Measurements from ENCODE around the gene RALY.

The RALY gene

GRCh38 chr20:34074101-34074760 lies 80.5 kb downstream of the RALY start:
- POLR2A ChIA-PET: interaction anchor here (1.5 kb wide), 1 partner anchor 38 kb away, joined by 4 read pairs; the partner anchor contains the start of gene EIF2S2
- no peak for DNase-seq (ENCODE audit: extremely low spot score)
- TF ChIP-seq ZNF384 (IDR thresholded peaks at IDR 0.05) (no peak), TARDBP (IDR thresholded peaks at IDR 0.05) (no peak), CTBP1 (IDR thresholded peaks at IDR 0.05; ENCODE audit: borderline replicate concordance) (no peak), ARNT (IDR thresholded peaks at IDR 0.05) (no peak), SUZ12 (IDR thresholded peaks at IDR 0.05) (no peak), FOXK2 (IDR thresholded peaks at IDR 0.05) (no peak), FOXM1 (IDR thresholded peaks at IDR 0.05; ENCODE audit: borderline replicate concordance) (no peak), L3MBTL2 (conservative IDR thresholded peaks at IDR 0.05) (no peak), NFRKB (IDR thresholded peaks at IDR 0.05) (no peak), ELF4 (IDR thresholded peaks at IDR 0.05) (no peak), HDGF (IDR thresholded peaks at IDR 0.05; ENCODE audit: borderline replicate concordance) (no peak), LEF1 (IDR thresholded peaks at IDR 0.05; ENCODE audit: borderline replicate concordance) (no peak)
- CTCF ChIA-PET: interaction anchor here (0.6 kb wide), 1 partner anchor 279 kb away, joined by 3 read pairs; no protein-coding TSS in a partner anchor

- CTCF ChIA-PET: no interaction called here
- peak; percentile 17 for DNase-seq (ENCODE audit: extremely low spot score)
- TF ChIP-seq LEF1 (IDR thresholded peaks at IDR 0.05; ENCODE audit: borderline replicate concordance) (no peak), FOXM1 (IDR thresholded peaks at IDR 0.05; ENCODE audit: borderline replicate concordance) (no peak), L3MBTL2 (conservative IDR thresholded peaks at IDR 0.05) (no peak), CTBP1 (IDR thresholded peaks at IDR 0.05; ENCODE audit: borderline replicate concordance) (no peak), SP1 (IDR thresholded peaks at IDR 0.05) (no peak), ARNT (IDR thresholded peaks at IDR 0.05) (no peak), HDGF (IDR thresholded peaks at IDR 0.05; ENCODE audit: borderline replicate concordance) (no peak), SUZ12 (IDR thresholded peaks at IDR 0.05) (no peak), PKNOX1 (IDR thresholded peaks at IDR 0.05) (no peak), ELF4 (IDR thresholded peaks at IDR 0.05) (no peak), NFRKB (IDR thresholded peaks at IDR 0.05) (no peak), BHLHE40 (IDR thresholded peaks at IDR 0.05; ENCODE audit: borderline replicate concordance) (no peak), FOXA1 (IDR thresholded peaks at IDR 0.05) (no peak), ZNF384 (IDR thresholded peaks at IDR 0.05) (no peak)
- POLR2A ChIA-PET: interaction anchor here (1.5 kb wide), 1 partner anchor 37 kb away, joined by 4 read pairs; the partner anchor contains the start of gene EIF2S2
Observed at GRCh38 chr20:34075647-34076046, 81.9 kb downstream of the RALY start.

- no peak for TF ChIP-seq CTBP1 (IDR thresholded peaks at IDR 0.05; ENCODE audit: borderline replicate concordance)
- TF ChIP-seq ELF4 (IDR thresholded peaks at IDR 0.05): no peak
- TF ChIP-seq HDGF (IDR thresholded peaks at IDR 0.05; ENCODE audit: borderline replicate concordance): no peak
- no peak for TF ChIP-seq TARDBP (IDR thresholded peaks at IDR 0.05)
- TF ChIP-seq ZNF384 (IDR thresholded peaks at IDR 0.05): no peak
- no peak for TF ChIP-seq LEF1 (IDR thresholded peaks at IDR 0.05; ENCODE audit: borderline replicate concordance)
- TF ChIP-seq FOXK2 (IDR thresholded peaks at IDR 0.05): no peak
- no peak for TF ChIP-seq FOXA1 (IDR thresholded peaks at IDR 0.05)
- CTCF ChIA-PET: no interaction called here
Observed at GRCh38 chr20:34076952-34077351, 83.2 kb downstream of the RALY start.

GRCh38 chr20:34078540-34078939 lies 84.8 kb downstream of the RALY start:
- DNase-seq (ENCODE audit: extremely low spot score): no peak
- ChIA-PET CTCF (no interaction called here), POLR2A (interaction anchor here (3.1 kb wide), 1 partner anchor 34 kb away, joined by 12 read pairs; the partner anchor contains the start of gene EIF2S2)
- TF ChIP-seq PKNOX1 (IDR thresholded peaks at IDR 0.05) (no peak), FOXA1 (IDR thresholded peaks at IDR 0.05) (no peak), SUZ12 (IDR thresholded peaks at IDR 0.05) (no peak), FOXM1 (IDR thresholded peaks at IDR 0.05; ENCODE audit: borderline replicate concordance) (no peak), SP1 (IDR thresholded peaks at IDR 0.05) (no peak), TARDBP (IDR thresholded peaks at IDR 0.05) (no peak), BHLHE40 (IDR thresholded peaks at IDR 0.05; ENCODE audit: borderline replicate concordance) (no peak), FOXK2 (IDR thresholded peaks at IDR 0.05) (no peak), NFRKB (IDR thresholded peaks at IDR 0.05) (no peak)

More at GRCh38 chr20:34076952-34077351, 83.2 kb downstream of the RALY start:
- no peak for DNase-seq (ENCODE audit: extremely low spot score)
- POLR2A ChIA-PET: interaction anchor here (3.1 kb wide), 1 partner anchor 35 kb away, joined by 12 read pairs; the partner anchor contains the start of gene EIF2S2

- CTCF ChIA-PET: no interaction called here
- POLR2A ChIA-PET: no interaction called here
- TF ChIP-seq FOXA1 (IDR thresholded peaks at IDR 0.05) (no peak), FOXM1 (IDR thresholded peaks at IDR 0.05; ENCODE audit: borderline replicate concordance) (no peak), TARDBP (IDR thresholded peaks at IDR 0.05) (no peak), SP1 (IDR thresholded peaks at IDR 0.05) (no peak), L3MBTL2 (conservative IDR thresholded peaks at IDR 0.05) (no peak), PKNOX1 (IDR thresholded peaks at IDR 0.05) (no peak), HDGF (IDR thresholded peaks at IDR 0.05; ENCODE audit: borderline replicate concordance) (no peak), SUZ12 (IDR thresholded peaks at IDR 0.05) (no peak)
- no peak for DNase-seq (ENCODE audit: extremely low spot score)
Observed at GRCh38 chr20:34079818-34080217, 86.1 kb downstream of the RALY start.

GRCh38 chr20:34082232-34082887 lies 88.6 kb downstream of the RALY start:
- ChIA-PET POLR2A (interaction anchor here (0.6 to 3.0 kb wide), 3 partner anchors 12 to 30 kb away, joined by 3 to 16 read pairs (median 3); partner anchors contain the start of gene EIF2S2), CTCF (interaction anchor here (1.9 kb wide), 1 partner anchor 219 kb away, joined by 8 read pairs; no protein-coding TSS in a partner anchor)
- TF ChIP-seq FOXK2 (IDR thresholded peaks at IDR 0.05): no peak
- TF ChIP-seq SUZ12 (IDR thresholded peaks at IDR 0.05): no peak
- TF ChIP-seq ARNT (IDR thresholded peaks at IDR 0.05): no peak
- TF ChIP-seq CTBP1 (IDR thresholded peaks at IDR 0.05; ENCODE audit: borderline replicate concordance): no peak
- TF ChIP-seq BHLHE40 (IDR thresholded peaks at IDR 0.05; ENCODE audit: borderline replicate concordance): no peak
- no peak for TF ChIP-seq TARDBP (IDR thresholded peaks at IDR 0.05)
- no peak for TF ChIP-seq ELF4 (IDR thresholded peaks at IDR 0.05)
- TF ChIP-seq FOXM1 (IDR thresholded peaks at IDR 0.05; ENCODE audit: borderline replicate concordance): no peak
- no peak for TF ChIP-seq SP1 (IDR thresholded peaks at IDR 0.05)
- TF ChIP-seq NFRKB (IDR thresholded peaks at IDR 0.05): no peak
- TF ChIP-seq HDGF (IDR thresholded peaks at IDR 0.05; ENCODE audit: borderline replicate concordance): no peak
- TF ChIP-seq LEF1 (IDR thresholded peaks at IDR 0.05; ENCODE audit: borderline replicate concordance): no peak
- no peak for TF ChIP-seq FOXA1 (IDR thresholded peaks at IDR 0.05)
- TF ChIP-seq ZNF384 (IDR thresholded peaks at IDR 0.05): no peak
- no peak for TF ChIP-seq L3MBTL2 (conservative IDR thresholded peaks at IDR 0.05)
- TF ChIP-seq PKNOX1 (IDR thresholded peaks at IDR 0.05): no peak
- DNase-seq (ENCODE audit: extremely low spot score): no peak
